HepG2 (cell line): ENCODE measurements around the gene CMIP. TPM values are rescaled to one million over a fixed set of nuclear protein-coding genes. Genes with fewer than 3 reads are reported as not detected.

Experiments
- ATAC-seq: fragments of 200-7000 bp; cut with Tn5 transposase; 3 replicates; pipeline ENCODE4 v1.9.1; 2020; ENCODE audit warnings: mild to moderate bottlenecking, moderate library complexity
- BruUV-seq: library from RNA; stranded (reverse); fragments of 400-500 nt; replicated peaks from 2 replicates; lab custom pipeline; 2021; lab: Mats Ljungman, UMichigan
- CTCF ChIA-PET: fragments of 300-600 bp; formaldehyde crosslinking; extraction: SDS; loops from one replicate; lab custom pipeline; 2021; ENCODE audit warnings: low total read pairs, inconsistent platforms, low intra/inter-chr PET ratio; lab: Yijun Ruan, JAX
- POLR2A ChIA-PET: fragments of 350-600 bp; sonication (Branson Sonifier 250); formaldehyde crosslinking; loops from one replicate; lab custom pipeline; 2020; ENCODE audit warnings: antibody characterized with exemption, inconsistent platforms; lab: Yijun Ruan, JAX
- DNase-seq: peaks from one replicate; pipeline ENCODE4 v3.0.0-alpha.2; 2015; ENCODE audit warnings: low spot score
- FAIRE-seq: peaks from 3 replicates; lab custom pipeline; 2011; peaks lifted over from hg19 to GRCh38; lab: Jason Lieb, UNC
- H2AFZ ChIP-seq: one replicate; pipeline ENCODE4 v1.6.1; 2011; ENCODE audit warnings: low read length, inconsistent platforms
- H3K27ac ChIP-seq: fragments of 300-600 bp; 3 replicates; pipeline ENCODE4 v1.8.0; 2011; ENCODE audit warnings: mixed run types, mild to moderate bottlenecking, mixed read lengths, low read length, inconsistent platforms; ENCODE audit not compliant: insufficient read depth; ENCODE audit errors: extremely low read length
- H3K27me3 ChIP-seq, 2 experiments: fragments of 200-600 bp in 1 of 2; 2 replicates in 1 of 2; 3 replicates in 1 of 2; pipeline versions ENCODE4 v1.6.0 to v1.8.0; 2011; ENCODE audit warnings: low read length in 2 of 2, mild to moderate bottlenecking in 2 of 2, moderate library complexity in 2 of 2, inconsistent platforms in 1 of 2; ENCODE audit not compliant: insufficient read depth in 2 of 2, control insufficient read depth in 1 of 2
- H3K36me3 ChIP-seq, 2 experiments: fragments of 200-600 bp in 1 of 2; replicated peaks in 1 of 2; 2 replicates in 1 of 2; 3 replicates in 1 of 2; pipeline versions ENCODE4 v1.5.1 to v1.8.0; 2011; ENCODE audit warnings: low read length in 2 of 2, inconsistent platforms in 1 of 2; ENCODE audit not compliant: insufficient read depth in 2 of 2, control insufficient read depth in 1 of 2
- H3K4me1 ChIP-seq: 2 replicates; pipeline ENCODE4 v1.5.1; 2012; ENCODE audit warnings: low read length, inconsistent platforms; ENCODE audit not compliant: insufficient read depth
- H3K4me2 ChIP-seq: 2 replicates; pipeline ENCODE4 v1.6.0; 2011; ENCODE audit warnings: low read depth, low read length, inconsistent platforms
- H3K4me3 ChIP-seq, 3 experiments: fragments of 200-600 bp in 1 of 3; sonication (generic), shearing (Covaris generic) in 1 of 3; replicated peaks in 1 of 3; 2 replicates each; pipeline ENCODE4 v1.5.1; 2011 to 2016; ENCODE audit warnings: low read length in 3 of 3, inconsistent platforms in 2 of 3, low read depth in 2 of 3, mild to moderate bottlenecking in 2 of 3, control low read depth in 1 of 3, mixed read lengths in 1 of 3; ENCODE audit not compliant: insufficient read depth in 1 of 3
- H3K79me2 ChIP-seq: one replicate; pipeline ENCODE4 v1.6.1; 2011; ENCODE audit warnings: low read length, inconsistent platforms; ENCODE audit not compliant: insufficient read depth
- H3K9ac ChIP-seq: 2 replicates; pipeline ENCODE4 v1.6.0; 2011; ENCODE audit warnings: mild to moderate bottlenecking, low read depth, low read length, inconsistent platforms; ENCODE audit not compliant: insufficient read depth
- H3K9me3 ChIP-seq: 2 replicates; pipeline ENCODE4 v1.5.1; 2012; ENCODE audit warnings: mild to moderate bottlenecking, low read length
- H4K20me1 ChIP-seq: 2 replicates; pipeline ENCODE4 v1.6.0; 2011; ENCODE audit warnings: inconsistent platforms, mild to moderate bottlenecking, low read length, moderate library complexity; ENCODE audit not compliant: insufficient read depth
- HNF1A ChIP-seq, 2 experiments: sonication (generic) in 1 of 2; formaldehyde crosslinking in 1 of 2; IDR thresholded peaks; 2 replicates each; pipeline versions ENCODE4 v1.4.0 to v1.6.1; 2016 to 2020; ENCODE audit warnings: borderline replicate concordance in 1 of 2, low read depth in 1 of 2, mild to moderate bottlenecking in 1 of 2, missing genetic modification reagents in 1 of 2
- NFE2L2 ChIP-seq: fragments of 150-350 bp; IDR thresholded peaks from 2 replicates; pipeline ENCODE4 v1.6.1; 2014; ENCODE audit warnings: low read length
- NR0B2 ChIP-seq: sonication (generic); formaldehyde crosslinking; IDR thresholded peaks from 2 replicates; pipeline ENCODE4 v1.4.0; 2020; ENCODE audit warnings: mild to moderate bottlenecking, missing genetic modification reagents
- PAF1 ChIP-seq: IDR thresholded peaks from 2 replicates; pipeline ENCODE4 v1.6.1; 2016; ENCODE audit warnings: missing genetic modification reagents, missing compliant biosample characterization
- RFX5 ChIP-seq: IDR thresholded peaks from 2 replicates; pipeline ENCODE4 v1.6.1; 2011; ENCODE audit warnings: low read depth, low read length, improper control_type of control experiment
- TFDP2 ChIP-seq: sonication (generic); formaldehyde crosslinking; IDR thresholded peaks from 2 replicates; pipeline ENCODE4 v1.4.0; 2020; ENCODE audit warnings: missing genetic modification reagents
- TOE1 ChIP-seq: sonication (generic); formaldehyde crosslinking; IDR thresholded peaks from 2 replicates; pipeline ENCODE4 v1.4.0; 2020; ENCODE audit warnings: mild to moderate bottlenecking, missing genetic modification reagents
- TP53 ChIP-seq: sonication (generic); formaldehyde crosslinking; conservative IDR thresholded peaks from 2 replicates; pipeline ENCODE4 v1.4.0; 2020; ENCODE audit warnings: missing genetic modification reagents
- ZFP36 ChIP-seq: fragments of 150-350 bp; IDR thresholded peaks from 2 replicates; pipeline ENCODE4 v1.6.1; 2018; ENCODE audit warnings: borderline replicate concordance, low read length, low read depth; ENCODE audit not compliant: partially characterized antibody
- ZNF12 ChIP-seq: sonication (generic); formaldehyde crosslinking; IDR thresholded peaks from 2 replicates; pipeline ENCODE4 v1.5.0; 2020; ENCODE audit warnings: missing genetic modification reagents
- ZNF800 ChIP-seq: sonication (generic); formaldehyde crosslinking; IDR thresholded peaks from 2 replicates; pipeline ENCODE4 v1.4.0; 2020; ENCODE audit warnings: missing genetic modification reagents
- WGBS: methylation state at CpG from one replicate; pipeline ENCODE4 v1.1.6; 2017; ENCODE audit warnings: low lambda C conversion rate; 5-methylcytosine and 5-hydroxymethylcytosine counted together
- in situ Hi-C: cut with HindIII; loops from 2 replicates; pipeline ENCODE4 v1.10.0; 2017; ENCODE audit warnings: low pct_unique_long_range_greater_than_20kb; ENCODE audit not compliant: extremely low pct_ligation_motif_present
- intact Hi-C: fragments of 100-400 bp; cut with micrococcal nuclease; formaldehyde crosslinking; loops from one replicate; pipeline ENCODE4 v1.10.0; 2022; ENCODE audit not compliant: unreplicated experiment
- polyA plus RNA-seq, 8 experiments: library from polyadenylated mRNA; depleted of rRNA in 3 of 8; stranded (reverse) in 7 of 8; unstranded in 1 of 8; fragments of >200 nt; fragmentation: Illumina TruSeq in 4 of 8; extraction: Trizol in 4 of 8; gene quantifications; 2 replicates each; pipeline versions ENCODE4 v1.2.1 to v1.2.3, GENCODE V29; 2011 to 2016; ENCODE audit warnings: low read depth in 4 of 8, missing spikeins in 1 of 8, mixed read lengths in 1 of 8; ENCODE audit not compliant: insufficient read depth in 1 of 8
- total RNA-seq, 5 experiments: library from RNA; depleted of rRNA; stranded (reverse); fragments of >200 nt; fragmentation: Illumina TruSeq; extraction: Trizol; gene quantifications; 2 replicates each; pipeline ENCODE4 v1.2.3, GENCODE V29; 2016; ENCODE audit warnings: low read depth in 1 of 5

The CMIP gene
- total and polyA plus RNA-seq, 2 of the 13 experiments (the other 11 are each of a cell fraction or from before 2014, with no cell fraction given): 10.9 to 18.1 TPM

- no peak for TF ChIP-seq RFX5
- no peak for TF ChIP-seq NR0B2 (CRISPR knock-in tag)
These were observed 272.0 kb downstream of the CMIP start (continued) for GRCh38 chr16:81716478-81717225.

GRCh38 chr16:81717662-81718189 lies 273.1 kb downstream of the CMIP start:
- no peak overlapping the region for H3K9ac ChIP-seq
- ATAC-seq: no peak
- no peak for FAIRE-seq
- H3K36me3 ChIP-seq: no peaks in the 10 kb centered on the region
- no TSS peak for BruUV-seq
- POLR2A ChIA-PET: no interaction called here
- H3K79me2 ChIP-seq: no peaks in the 10 kb centered on the region
- in situ Hi-C loops (no loop called here), intact Hi-C loops (no loop called here)
- no peak overlapping the region for H3K4me2 ChIP-seq
- peaks cover 0 to 11% of the 10 kb centered on the region in 2 experiments; a peak in 3 of 5 replicates for H3K27me3 ChIP-seq
- CTCF ChIA-PET: no interaction called here
- H3K4me1 ChIP-seq: no peaks in the 10 kb centered on the region
- TF ChIP-seq NR0B2 (CRISPR knock-in tag): no peak
- no peak for TF ChIP-seq TP53 (CRISPR knock-in tag)
- no peak for TF ChIP-seq TOE1
- TF ChIP-seq HNF1A (IDR thresholded peaks at IDR 0.05; ENCODE audit: low read depth): no peak
- TF ChIP-seq HNF1A (CRISPR knock-in tag; IDR thresholded peaks at IDR 0.05; ENCODE audit: borderline replicate concordance): no peak
- no peak for TF ChIP-seq ZNF12 (CRISPR knock-in tag)
- TF ChIP-seq PAF1 (CRISPR knock-in tag): no peak
- peak; percentile 77 for TF ChIP-seq ZFP36
- TF ChIP-seq NFE2L2: peak; percentile 46; the same call in 1 of the 2 replicates
- no peak for TF ChIP-seq TFDP2 (CRISPR knock-in tag)
- TF ChIP-seq ZNF800 (CRISPR knock-in tag): no peak
- no peak overlapping the region for H3K27ac ChIP-seq
- no peak overlapping the region for H3K4me3 ChIP-seq
- H2AFZ ChIP-seq: no peak overlapping the region
- 62% methylated on average over 8 of the region's 8 CpGs for WGBS
- no peaks in the 10 kb centered on the region for H4K20me1 ChIP-seq
- no peaks in the 10 kb centered on the region for H3K9me3 ChIP-seq
- no peak for DNase-seq
